Brain microvascular endothelial cell (primary cell): Measurements from ENCODE around the gene SRRM5.
A peak's percentile ranks its signal among the peaks of the same experiment; 100 is the strongest.
"Not testable (repeated sequence)": the region's sequence is repeated elsewhere in the genome, so short reads cannot be mapped to it uniquely, and the experiment has no call there.

ENCODE experiments used
- DNase-seq: peaks from one replicate; pipeline ENCODE4 v3.0.0-alpha.2; 2020
- H3K27ac ChIP-seq: fragments of 250-450 bp; sonication (Bioruptor Pico); 2 replicates; pipeline ENCODE4 v1.5.1; 2020; ENCODE audit warnings: mild to moderate bottlenecking, moderate library complexity
- H3K27me3 ChIP-seq: fragments of 250-450 bp; sonication (Bioruptor Pico); replicated peaks from 2 replicates; pipeline ENCODE4 v1.5.1; 2020; ENCODE audit warnings: mild to moderate bottlenecking
- H3K36me3 ChIP-seq: fragments of 250-450 bp; sonication (Bioruptor Pico); replicated peaks from 2 replicates; pipeline ENCODE4 v1.5.1; 2020; ENCODE audit warnings: mild to moderate bottlenecking
- H3K4me3 ChIP-seq: 2 replicates; pipeline ENCODE4 v1.5.1; 2011; ENCODE audit warnings: low read depth, mild to moderate bottlenecking, control low read depth, low read length, moderate library complexity
- in situ Hi-C: cut with HindIII; loops from 2 replicates; pipeline ENCODE4 v1.10.0; 2017; ENCODE audit warnings: low sequenced_read_pairs, low pct_ligation_motif_present
- TF ChIP-seq, protein P1 (sequence below): IDR thresholded peaks from 2 replicates; pipeline ENCODE4 v1.5.1; 2011; ENCODE audit warnings: low read depth, mild to moderate bottlenecking, moderate library complexity, low read length, control low read depth, inconsistent platforms; ENCODE audit errors: missing control alignments

SRRM5 gene

GRCh38 chr19:43649514-43649913 is 37.6 kb downstream of the SRRM5 start:
- no peak for DNase-seq
- TF ChIP-seq, protein P1, sequence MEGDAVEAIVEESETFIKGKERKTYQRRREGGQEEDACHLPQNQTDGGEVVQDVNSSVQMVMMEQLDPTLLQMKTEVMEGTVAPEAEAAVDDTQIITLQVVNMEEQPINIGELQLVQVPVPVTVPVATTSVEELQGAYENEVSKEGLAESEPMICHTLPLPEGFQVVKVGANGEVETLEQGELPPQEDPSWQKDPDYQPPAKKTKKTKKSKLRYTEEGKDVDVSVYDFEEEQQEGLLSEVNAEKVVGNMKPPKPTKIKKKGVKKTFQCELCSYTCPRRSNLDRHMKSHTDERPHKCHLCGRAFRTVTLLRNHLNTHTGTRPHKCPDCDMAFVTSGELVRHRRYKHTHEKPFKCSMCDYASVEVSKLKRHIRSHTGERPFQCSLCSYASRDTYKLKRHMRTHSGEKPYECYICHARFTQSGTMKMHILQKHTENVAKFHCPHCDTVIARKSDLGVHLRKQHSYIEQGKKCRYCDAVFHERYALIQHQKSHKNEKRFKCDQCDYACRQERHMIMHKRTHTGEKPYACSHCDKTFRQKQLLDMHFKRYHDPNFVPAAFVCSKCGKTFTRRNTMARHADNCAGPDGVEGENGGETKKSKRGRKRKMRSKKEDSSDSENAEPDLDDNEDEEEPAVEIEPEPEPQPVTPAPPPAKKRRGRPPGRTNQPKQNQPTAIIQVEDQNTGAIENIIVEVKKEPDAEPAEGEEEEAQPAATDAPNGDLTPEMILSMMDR, result no peak
- Histone ChIP-seq H3K4me3 (no peak overlapping the region), H3K27ac (no peak overlapping the region), H3K36me3 (peaks cover 77% of the 10 kb centered on the region), H3K27me3 (no peaks in the 10 kb centered on the region)
- in situ Hi-C loops, result no loop called here

GRCh38 chr19:43650276-43650675 is 38.4 kb downstream of the SRRM5 start:
- H3K27ac ChIP-seq, H3K27me3 ChIP-seq, H3K4me3 ChIP-seq, DNase-seq, in situ Hi-C loops: not testable (repeated sequence)
- peaks cover 85% of the 10 kb centered on the region for H3K36me3 ChIP-seq

- H3K36me3 ChIP-seq, result peaks cover 89% of the 10 kb centered on the region
Observed at GRCh38 chr19:43651758-43652545, 40.1 kb downstream of the SRRM5 start.

GRCh38 chr19:43652546-43652874 is 40.6 kb downstream of the SRRM5 start:
- TF ChIP-seq, protein P1, result no peak
- Histone ChIP-seq H3K4me3 (no peak overlapping the region), H3K36me3 (peaks cover 89% of the 10 kb centered on the region), H3K27ac (no peak overlapping the region), H3K27me3 (no peaks in the 10 kb centered on the region)
- in situ Hi-C loops, result no loop called here
- no peak for DNase-seq

More at GRCh38 chr19:43651758-43652545, 40.1 kb downstream of the SRRM5 start:
- Histone ChIP-seq H3K27ac (no peak overlapping the region), H3K4me3 (no peak overlapping the region), H3K27me3 (no peaks in the 10 kb centered on the region)
- TF ChIP-seq, protein P1, result peak; percentile 89
- in situ Hi-C loops, result no loop called here
- DNase-seq, result peak; percentile 48

GRCh38 chr19:43656436-43656835 is 44.5 kb downstream of the SRRM5 start:
- Histone ChIP-seq H3K27me3 (no peaks in the 10 kb centered on the region), H3K36me3 (peaks cover 90% of the 10 kb centered on the region), H3K27ac (no peak overlapping the region), H3K4me3 (no peak overlapping the region)
- in situ Hi-C loops, result no loop called here
- DNase-seq, result no peak
- TF ChIP-seq, protein P1, result no peak

DNA sequence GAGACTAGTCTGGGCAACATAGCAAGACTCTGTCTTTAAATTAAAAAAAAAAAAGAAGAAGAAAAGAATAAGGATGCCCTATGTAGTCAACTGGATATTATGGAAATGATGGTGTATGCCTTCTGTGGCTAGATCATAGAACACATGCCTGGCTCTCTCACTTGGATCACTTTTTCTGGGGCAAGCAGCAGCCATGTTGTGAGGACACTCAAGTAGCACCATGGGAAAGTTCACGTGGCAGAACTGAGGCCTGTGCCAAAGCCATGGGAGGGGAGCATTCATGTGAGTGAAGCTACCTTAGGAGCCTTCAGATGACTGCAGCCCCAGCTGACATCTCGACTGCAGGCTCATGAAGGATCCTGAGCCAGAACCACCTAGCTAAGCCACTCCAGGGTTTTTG is 46.1 kb downstream of the SRRM5 start:
- H3K27ac ChIP-seq, result no peak overlapping the region
- H3K4me3 ChIP-seq, result no peak overlapping the region
- DNase-seq, result no peak
- peaks cover 90% of the 10 kb centered on the region for H3K36me3 ChIP-seq
- in situ Hi-C loops, result no loop called here
- TF ChIP-seq, protein P1, result no peak
- H3K27me3 ChIP-seq, result no peaks in the 10 kb centered on the region
